NT2/D1 (cell line): Measurements from ENCODE around the gene MAN1A2.

ENCODE experiments used
- SUZ12 ChIP-seq: IDR thresholded peaks from 2 replicates; pipeline ENCODE4 v1.6.1; 2011; ENCODE audit not compliant: insufficient read length, insufficient read depth; ENCODE audit errors: extremely low read depth
- ZNF274 ChIP-seq: IDR thresholded peaks from 2 replicates; pipeline ENCODE4 v1.6.1; 2011; ENCODE audit warnings: mild to moderate bottlenecking, low read depth, low read length

- no peak for TF ChIP-seq SUZ12
- TF ChIP-seq ZNF274, result no peak
Observed at GRCh38 chr1:117367046-117368025, at the start of gene MAN1A2.
